Tongue (tissue), 2 donors: ENCODE data around the gene SOX18. TPM values are rescaled to one million over a fixed set of nuclear protein-coding genes. Genes with fewer than 3 reads are reported as not detected.
A peak's percentile ranks its signal among the peaks of the same experiment; 100 is the strongest.

ENCODE experiments used
- DNase-seq: peaks from one replicate; pipeline ENCODE4 v3.0.0-alpha.2; 2015
- total RNA-seq: library from RNA; depleted of rRNA; stranded (reverse); fragments of >200 nt; gene quantifications from one replicate; pipeline ENCODE4 v1.2.3, GENCODE V29; 2014

Gene SOX18
- total RNA-seq, 1 donor from 2014 or later, result 17.6 TPM

- DNase-seq, result no peak
These were observed 12.3 kb downstream of the SOX18 start for GRCh38 chr20:64037199-64037497.

DNA sequence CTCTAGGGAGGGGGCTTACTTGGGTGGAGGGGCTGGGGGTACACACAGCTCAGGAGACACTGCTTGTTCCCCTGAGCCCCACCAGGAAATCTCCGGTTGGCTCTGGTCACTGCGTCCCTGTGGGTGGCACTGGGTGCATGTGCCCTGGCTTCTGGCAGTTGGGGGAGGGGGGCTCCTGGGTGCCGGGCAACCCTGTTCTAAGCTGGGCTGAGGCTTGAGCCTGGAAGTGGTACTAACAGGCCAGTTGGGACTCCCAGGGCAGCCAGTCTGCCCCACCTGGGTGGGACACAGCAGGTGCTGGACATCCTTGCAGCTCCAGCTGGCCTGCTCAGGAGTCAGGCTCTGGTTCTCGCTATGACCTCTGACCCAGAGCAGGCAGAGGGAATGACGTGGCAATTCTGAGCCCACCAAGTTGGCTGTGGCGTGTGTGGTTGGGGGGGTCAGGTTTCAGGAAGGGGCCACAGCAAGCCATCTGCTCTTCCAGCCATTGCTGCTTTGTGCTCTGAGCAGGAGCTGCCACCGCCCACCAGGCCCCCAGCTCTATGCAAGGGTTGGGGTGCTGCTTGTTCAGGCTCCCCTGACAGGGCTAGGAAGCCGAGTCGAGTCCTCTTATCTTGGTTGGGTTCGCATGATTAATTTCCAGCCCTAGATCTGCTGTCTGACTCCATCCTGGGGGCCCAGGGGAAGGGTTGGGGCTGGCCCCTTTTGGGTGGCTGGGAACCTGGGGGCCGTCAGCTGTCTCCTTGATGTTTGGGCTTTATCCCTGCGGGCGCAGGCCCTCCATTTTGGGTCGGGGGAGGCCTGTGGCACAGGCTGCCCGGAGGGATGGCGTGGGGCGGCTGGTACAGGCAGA lies 12.9 kb downstream of the SOX18 start:
- no peak for DNase-seq

- no peak for DNase-seq
These were observed 13.5 kb downstream of the SOX18 start, which contains the start of gene C20orf204 for GRCh38 chr20:64035933-64036345. Gene C20orf204 (plus strand): TSS chr20:64036182. CDS start chr20:64036324, 142 bp downstream.

- no peak for DNase-seq
These were observed 14.1 kb downstream of the SOX18 start for GRCh38 chr20:64035066-64035932.

- no peak for DNase-seq
These were observed 15.4 kb downstream of the SOX18 start for GRCh38 chr20:64033981-64034493.

DNA sequence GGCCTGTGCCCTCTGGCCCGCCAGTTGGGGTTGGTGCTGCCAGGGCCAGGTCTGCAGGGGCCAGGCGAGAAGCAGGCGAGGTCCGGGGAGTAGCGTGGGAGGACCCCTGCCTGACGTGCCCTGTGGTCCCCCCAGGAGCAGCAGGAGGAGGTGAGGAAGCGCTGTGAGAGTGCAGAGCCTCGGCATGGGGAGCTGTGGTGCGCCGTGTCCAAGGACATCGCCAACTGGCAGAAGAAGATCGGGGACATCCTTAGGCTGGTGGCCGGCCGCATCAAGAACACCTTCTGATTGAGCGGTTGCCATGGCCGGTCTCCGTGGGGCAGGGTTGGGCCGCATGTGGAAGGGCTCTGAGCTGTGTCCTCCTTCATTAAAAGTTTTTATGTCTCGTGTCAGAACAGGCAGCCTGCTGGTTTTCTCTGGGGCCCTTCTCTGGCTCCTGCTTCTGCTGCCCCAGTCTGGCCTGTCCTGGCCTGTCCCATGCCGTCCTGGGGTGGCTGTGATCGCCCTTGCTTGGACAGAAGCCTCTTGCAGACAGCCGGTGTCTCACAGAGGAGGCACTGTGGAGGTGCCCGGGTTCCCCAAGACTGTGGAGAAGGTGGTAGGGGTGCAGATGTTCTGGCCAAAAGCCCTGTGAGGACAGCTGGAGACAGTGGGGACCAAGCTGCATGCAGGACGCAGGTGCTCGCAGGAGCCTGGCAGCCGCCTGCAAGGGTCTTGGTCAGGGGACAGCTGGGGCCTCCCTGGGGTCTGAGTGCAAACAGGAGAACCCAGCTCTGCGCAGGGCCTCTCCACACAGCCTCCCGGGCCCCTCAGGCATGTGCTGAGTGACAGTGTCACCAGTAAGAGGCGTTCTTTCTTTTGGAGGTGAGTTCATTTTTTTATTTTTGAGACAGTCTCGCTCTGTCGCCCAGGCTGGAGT lies 16.5 kb downstream of the SOX18 start:
- DNase-seq, result no peak

- no peak for DNase-seq
These were observed 17.6 kb downstream of the SOX18 start for GRCh38 chr20:64031822-64032314.

DNA sequence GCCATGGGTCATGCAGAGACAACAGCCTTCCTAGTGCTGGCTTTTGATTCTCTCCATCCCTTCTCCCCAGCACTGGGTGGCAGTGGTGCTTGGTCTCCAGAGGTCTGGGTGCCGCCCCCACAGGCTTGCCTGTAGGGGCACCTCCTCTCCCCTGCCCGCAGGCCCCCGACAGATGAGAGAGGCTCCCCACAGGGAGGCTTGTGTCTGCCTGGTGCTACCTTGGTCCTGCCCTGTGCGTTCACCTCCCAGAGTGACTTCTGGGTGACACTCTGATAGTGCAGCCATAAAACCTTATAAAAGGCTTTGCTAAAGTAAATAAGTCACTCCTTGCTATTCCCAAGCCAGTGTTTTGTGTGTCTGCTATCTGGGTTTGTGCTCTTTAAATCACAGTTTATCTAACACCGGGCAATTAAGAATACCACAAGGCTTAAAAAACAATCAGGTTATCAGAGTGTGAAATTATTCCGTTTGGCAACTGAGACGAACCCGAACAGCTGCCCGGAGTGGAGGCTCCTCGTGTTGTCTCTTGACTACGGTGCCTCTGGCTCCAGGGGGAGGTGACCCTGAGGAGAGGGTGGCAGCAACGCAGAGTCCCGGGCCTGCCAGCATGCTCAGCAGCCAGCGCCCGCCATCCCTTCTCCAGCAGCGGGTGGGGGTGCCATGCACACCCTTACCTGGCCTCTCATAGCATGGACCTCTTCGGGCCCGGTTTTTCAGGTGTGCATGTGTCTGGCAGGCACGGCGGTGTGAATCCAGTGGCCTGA lies 18.9 kb downstream of the SOX18 start:
- DNase-seq, result no peak

DNA sequence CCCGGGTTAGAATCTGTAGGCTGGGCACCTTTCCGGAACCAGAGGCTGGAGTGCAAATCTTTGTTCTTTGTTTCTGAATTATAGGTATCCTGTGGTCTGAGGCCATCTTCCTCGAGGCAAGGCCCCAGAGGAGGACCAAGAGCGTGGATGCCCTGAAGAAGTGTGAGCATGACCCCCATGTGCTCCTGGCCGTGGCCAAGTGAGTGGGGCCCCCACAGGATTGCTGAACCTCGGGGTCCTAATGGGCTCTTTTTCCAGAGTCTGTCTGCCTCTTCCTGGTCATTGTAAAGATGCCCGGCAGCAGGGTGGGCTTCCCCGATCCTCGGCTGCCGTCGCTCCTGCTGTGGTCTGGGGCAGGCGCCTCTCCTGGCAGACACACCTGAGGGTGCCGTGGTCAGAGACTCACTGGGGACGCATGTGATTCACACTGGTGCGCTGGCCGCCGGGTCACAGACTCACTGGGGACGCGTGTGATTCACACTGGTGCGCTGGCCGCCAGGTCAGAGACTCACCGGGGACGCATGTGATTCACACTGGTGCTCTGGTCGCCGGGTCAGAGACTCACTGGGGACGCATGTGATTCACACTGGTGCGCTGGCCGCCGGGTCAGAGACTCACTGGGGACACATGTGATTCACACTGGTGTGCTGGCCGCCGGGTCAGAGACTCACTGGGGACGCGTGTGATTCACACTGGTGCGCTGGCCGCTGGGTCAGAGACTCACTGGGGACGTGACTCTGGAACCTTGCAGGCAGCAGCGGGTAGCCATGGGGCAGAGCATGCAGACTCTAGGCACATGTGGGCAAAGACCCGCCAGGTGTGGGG lies 19.9 kb downstream of the SOX18 start:
- DNase-seq, result no peak

- peak; percentile 38 for DNase-seq
These were observed 21.3 kb downstream of the SOX18 start for GRCh38 chr20:64027981-64028685.

GRCh38 chr20:64025826-64026412 lies 23.5 kb downstream of the SOX18 start:
- DNase-seq, result no peak

DNA sequence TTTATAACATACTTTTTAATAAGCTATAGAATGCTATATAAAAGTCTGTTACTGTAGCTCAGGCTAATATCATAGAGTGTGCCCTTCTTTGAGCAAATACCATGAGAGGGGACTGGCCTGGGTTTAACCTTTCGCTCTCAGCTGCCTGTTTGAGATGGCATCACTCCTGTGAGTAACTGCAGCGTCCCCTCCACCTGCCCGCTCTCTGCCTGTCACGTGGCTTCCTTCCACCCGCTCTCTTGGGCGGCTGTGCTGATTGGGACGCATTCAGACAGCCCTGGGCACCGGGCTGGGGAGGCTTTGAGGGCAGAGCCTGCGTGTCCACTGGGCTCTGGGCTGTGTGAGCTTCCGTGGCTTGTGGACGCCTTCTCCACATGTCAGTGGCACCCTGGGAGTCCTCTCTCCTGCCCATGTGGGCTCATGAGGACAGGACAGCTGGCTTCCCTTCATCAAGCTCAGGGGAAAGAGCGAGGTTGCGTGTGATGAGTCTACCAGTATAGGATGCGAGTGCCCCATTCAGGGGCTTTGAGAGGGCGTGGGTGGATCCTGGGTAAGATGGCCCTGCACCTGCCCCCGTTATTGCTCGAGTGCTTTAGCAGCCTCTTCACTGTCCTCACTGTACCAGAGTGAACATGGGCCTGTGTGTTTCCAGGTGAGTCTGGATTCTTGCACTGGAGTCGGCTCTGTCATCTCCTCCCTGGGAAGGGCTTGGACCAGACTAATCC lies 24.2 kb downstream of the SOX18 start:
- no peak for DNase-seq

DNA sequence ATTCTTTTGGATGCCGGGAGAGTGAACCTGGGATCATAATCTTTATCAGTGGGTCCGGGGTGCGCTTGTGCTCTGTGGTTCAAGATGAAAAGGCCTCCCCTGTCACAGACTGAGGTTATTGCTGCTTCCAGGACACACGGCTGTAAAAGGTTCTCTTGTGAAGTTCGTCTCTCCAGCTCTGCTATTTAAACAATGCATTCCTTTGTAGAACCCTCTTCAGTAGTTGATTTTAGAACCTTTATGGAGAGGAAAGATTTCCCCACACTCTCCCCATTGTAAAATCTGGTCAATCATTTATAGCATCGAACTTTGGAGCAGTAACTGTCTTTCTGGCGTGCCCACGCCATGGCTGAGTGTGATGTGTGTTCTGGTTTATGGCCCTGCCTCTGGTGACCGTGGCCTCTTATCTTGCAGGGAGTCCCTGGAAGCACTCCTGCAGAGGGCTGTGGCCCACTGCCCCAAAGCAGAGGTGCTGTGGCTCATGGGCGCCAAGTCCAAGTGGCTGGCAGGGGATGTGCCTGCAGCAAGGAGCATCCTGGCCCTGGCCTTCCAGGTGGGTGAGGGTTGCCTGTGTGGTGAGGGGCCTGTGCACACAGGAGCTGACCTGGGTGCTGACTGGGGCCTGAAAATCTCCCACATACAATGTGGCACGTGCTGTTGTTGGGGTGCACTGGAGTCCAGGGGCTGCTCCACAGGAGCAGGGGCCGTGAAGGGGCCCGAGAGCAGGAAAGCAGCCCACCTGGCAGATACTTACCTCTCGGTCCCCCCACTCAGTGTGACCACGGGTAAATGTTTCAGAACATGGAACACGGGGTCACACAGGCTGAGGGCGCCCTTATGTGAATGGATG lies 25.1 kb downstream of the SOX18 start:
- DNase-seq, result no peak

- no peak for DNase-seq
These were observed 25.9 kb downstream of the SOX18 start for GRCh38 chr20:64023361-64024140.

DNA sequence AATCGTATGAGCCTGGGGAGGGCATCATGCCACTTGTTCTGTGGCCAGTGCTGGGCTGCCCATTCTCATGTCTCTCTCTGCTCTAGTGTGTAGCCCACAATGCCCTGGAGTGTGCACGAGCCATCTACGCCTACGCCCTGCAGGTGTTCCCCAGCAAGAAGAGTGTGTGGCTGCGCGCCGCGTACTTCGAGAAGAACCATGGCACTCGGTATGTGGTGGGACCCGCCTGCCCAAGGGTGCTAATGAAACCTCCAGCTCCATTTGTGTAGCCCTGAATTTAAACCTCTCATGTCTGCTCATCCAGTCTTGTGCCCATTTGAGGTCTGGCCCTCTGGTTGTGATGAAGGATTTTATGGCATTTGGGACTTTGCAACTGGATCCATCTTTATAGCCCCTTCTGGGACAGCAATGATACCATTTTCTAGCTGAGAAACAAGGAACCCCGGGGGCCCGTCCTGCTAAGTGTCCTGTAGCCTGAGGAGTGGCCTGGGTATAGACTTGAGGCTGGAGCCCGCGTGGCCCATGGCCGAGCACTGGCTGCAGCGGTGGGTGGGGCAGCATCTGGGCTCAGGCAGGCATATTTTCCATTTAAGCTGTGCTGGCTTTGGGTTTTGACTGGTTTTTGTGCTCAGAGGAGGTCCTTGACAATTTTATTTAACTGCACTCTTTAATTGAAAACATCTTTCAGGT lies 26.6 kb downstream of the SOX18 start:
- no peak for DNase-seq
